PC-3 (cell line): ENCODE measurements around the gene MYO3A.

ENCODE experiments used
- CTCF ChIP-seq: fragments of 300-600 bp; sonication (generic); conservative IDR thresholded peaks from 2 replicates; pipeline ENCODE4 v1.5.1; 2017; ENCODE audit warnings: antibody characterized with exemption, low read depth, mild to moderate bottlenecking, low read length
- EZH2 ChIP-seq: fragments of 300-600 bp; sonication (generic); IDR thresholded peaks from one replicate; pipeline ENCODE4 v1.6.1; 2017; ENCODE audit warnings: antibody characterized with exemption, mild to moderate bottlenecking, low read length; ENCODE audit not compliant: unreplicated experiment
- EZH2phosphoT487 ChIP-seq: fragments of 300-600 bp; sonication (generic); IDR thresholded peaks from 2 replicates; pipeline ENCODE4 v1.6.1; 2018; ENCODE audit warnings: mild to moderate bottlenecking, antibody characterized with exemption, low read length, borderline replicate concordance

GRCh38 chr10:26215935-26216584, 282.0 kb downstream of the MYO3A start:
- TF ChIP-seq CTCF = no peak
- TF ChIP-seq EZH2 = no peak
- no peak for TF ChIP-seq EZH2phosphoT487
